AG20443 (cell line): ENCODE data around the gene UGT2B7.
A peak's percentile ranks its signal among the peaks of the same experiment; 100 is the strongest.
"Not testable (repeated sequence)": the region's sequence is repeated elsewhere in the genome, so short reads cannot be mapped to it uniquely, and the experiment has no call there.

Experiments
- DNase-seq: peaks from one replicate; pipeline ENCODE4 v3.0.0; 2012; ENCODE audit warnings: low spot score, mixed read lengths

UGT2B7 gene

DNA sequence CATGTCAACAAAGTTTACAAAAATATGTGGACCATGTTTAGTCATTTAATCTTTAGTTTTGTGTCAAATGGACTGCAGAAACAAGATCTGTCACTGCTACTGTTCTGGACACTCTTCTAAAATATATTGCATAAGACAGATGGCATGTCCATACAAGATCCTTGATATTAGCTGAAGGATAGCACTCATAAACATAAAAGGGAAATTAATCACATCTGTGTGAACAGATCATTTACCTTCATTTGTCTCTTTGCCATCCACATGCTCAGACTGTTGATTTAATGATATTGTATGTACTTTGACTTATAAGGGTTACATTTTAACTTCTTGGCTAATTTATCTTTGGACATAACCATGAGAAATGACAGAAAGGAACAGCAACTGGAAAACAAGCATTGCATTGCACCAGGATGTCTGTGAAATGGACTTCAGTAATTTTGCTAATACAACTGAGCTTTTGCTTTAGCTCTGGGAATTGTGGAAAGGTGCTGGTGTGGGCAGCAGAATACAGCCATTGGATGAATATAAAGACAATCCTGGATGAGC lies at the start of gene UGT2B7:
TSS of gene UGT2B7 (plus strand) at position 364 of the 546 bp plus-strand sequence. CDS start at position 411, 47 bp downstream.
- DNase-seq, result no peak

DNA sequence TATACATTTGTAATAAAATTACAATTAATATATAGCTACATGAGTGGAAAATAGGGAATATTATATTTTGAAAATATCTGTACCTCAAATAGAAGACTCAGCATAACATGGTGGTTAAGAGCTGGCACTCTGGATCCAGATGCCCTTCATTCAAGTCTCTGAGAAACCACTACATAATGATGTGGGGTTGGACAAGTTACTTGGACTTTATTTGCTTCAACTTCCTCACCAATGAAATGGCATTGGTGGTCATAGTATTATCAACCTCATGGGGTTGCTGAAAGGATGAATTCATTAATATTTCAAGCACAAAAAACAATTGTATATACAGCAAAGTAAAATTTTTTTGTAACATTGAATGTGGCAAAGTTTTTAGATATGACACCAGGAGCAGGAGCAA lies 46.4 kb upstream of the UGT2B7 start:
- no peak for DNase-seq

DNA sequence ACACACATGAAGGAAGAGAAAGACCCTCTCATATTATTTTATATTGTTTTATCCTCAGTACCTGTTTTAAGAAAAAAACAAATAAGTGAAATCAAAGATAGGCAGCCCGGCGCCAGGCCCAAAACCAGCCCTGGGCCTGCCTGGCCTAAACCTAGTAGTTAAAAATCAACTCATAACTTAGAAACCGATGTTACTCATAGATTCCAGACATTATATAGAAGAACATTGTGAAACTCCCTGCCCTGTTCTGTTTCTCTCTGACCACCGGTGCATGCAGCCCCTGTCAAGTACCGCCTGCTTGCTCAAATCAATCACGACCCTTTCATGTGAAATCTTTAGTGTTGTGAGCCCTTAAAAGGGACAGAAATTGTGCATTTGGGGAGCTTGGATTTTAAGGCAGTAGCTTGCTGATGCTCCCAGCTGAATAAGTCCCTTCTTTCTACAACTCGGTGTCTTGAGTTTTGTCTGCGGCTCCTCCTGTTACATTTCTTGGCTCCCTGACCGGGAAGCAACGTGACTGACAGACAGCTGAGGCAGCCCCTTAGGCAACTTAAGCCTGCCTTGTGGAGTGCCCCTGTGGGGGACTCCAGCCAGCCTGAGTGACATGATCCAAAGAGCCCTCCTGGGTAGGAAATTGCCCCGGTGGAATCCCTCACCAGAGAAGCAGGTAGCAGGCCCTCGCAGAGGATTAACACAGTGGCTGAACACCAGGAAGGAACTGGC lies 45.3 kb upstream of the UGT2B7 start:
- not testable (repeated sequence) for DNase-seq

DNA sequence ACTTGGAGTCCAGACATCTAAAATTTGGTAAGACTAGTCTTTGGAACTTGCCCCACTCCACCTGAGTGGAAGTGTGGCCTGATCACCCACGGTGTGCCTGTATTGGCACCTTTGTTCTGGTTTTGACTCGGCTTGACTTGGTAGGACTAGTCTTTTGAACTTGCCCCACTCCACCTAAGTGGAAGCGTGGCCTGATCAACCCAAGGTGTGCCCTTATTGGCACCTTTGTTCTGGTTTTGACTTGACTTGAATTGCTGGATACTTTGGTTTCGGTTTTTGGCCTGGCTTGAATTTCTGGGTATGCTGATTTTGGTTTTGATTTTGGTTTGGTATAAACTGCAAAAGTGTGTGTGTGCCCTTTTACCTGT lies 44.7 kb upstream of the UGT2B7 start:
- DNase-seq, result no peak

DNA sequence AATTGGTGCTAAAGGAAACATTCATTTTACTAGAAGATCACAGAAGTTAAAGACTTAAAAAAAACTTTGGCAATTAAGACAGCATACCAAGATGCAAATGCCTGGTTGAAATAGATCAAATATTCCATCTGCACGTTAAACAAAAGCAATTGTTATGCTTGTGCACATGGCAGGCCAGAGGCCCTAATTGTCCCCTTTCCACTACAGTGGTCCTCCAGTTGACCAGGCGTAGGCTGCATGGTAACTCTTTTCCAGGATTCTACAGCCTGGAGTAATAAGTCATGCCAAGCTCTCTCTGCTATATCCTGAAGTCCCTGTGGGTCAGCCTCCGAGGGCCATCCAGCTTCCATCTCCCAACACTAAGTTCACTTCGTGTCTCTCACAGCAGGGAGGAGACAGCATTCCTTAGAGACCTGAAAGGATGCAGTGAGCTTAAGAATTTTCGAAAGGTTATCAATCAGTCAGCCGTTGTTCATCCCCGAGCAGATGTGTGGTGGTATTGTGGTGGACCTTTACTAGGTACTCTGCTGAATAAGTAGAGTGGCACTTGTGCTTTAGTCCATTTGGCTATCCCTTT lies 42.9 kb upstream of the UGT2B7 start:
- DNase-seq, result not testable (repeated sequence)

DNA sequence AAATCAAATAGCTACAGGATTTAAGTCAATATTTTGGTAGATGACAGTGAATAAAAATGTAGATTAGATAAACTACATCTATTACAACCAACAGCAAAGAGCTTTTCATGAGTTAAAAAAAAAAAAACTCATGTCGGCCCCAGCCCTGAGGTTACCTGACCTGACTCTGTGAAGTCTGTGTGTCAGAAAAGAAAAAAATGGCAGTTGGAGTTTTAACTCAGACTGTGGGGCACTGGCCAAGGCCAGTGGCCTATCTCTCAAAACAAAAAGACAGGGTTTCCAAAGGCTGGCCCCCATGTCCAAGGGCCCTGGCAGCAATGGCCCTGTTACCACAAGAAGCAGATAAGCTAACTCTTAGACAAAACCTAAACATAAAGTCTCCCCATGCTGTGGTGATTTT lies 42.2 kb upstream of the UGT2B7 start:
- DNase-seq, result not testable (repeated sequence)

DNA sequence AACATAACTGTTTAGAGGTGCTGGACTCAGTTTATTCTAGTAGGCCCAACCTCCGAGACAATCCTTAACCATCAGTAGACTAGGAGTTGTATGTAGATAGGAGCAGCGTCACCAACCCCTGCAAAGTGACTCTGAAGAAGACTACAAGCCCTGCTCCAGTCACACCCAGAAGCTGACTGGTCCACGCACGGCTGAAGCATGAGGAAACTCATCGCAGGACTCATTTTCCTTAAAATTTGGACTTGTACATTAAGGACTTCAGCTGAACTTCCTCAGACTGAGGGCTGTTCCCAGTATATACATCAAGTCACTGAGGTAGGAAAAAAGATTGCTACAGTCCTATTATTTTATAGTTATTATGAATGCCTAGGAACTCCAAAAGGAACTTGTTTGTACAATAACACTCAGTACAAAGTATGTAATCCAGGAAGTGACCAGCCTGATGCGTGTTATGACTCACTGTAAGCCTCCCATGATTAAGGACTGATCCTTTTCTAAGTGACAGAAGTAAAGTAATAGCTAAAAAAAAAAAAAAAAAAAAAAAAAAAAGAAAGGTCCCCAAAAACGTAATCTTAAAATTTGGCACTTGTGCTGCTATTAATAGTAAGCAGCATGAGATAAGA lies 41.6 kb upstream of the UGT2B7 start:
- DNase-seq, result peak; percentile 48

DNA sequence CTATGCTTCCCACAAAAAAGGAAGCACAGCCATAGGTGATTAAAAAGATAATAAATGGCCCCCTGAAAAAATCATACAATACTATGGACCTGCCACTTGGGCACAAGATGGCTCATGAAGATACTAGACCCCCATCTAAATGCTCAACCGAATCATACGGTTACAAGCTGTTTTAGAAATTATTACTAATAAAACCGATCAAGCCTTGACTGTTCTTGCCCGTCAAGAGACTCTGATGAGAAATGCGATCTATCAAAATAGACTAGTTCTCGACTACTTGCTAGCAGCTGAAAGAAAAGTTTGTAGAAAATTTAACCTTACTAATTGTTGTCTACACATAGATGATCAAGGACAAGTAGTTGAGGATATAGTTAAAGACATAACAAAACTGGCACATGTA lies 40.1 kb upstream of the UGT2B7 start:
- no peak for DNase-seq

DNA sequence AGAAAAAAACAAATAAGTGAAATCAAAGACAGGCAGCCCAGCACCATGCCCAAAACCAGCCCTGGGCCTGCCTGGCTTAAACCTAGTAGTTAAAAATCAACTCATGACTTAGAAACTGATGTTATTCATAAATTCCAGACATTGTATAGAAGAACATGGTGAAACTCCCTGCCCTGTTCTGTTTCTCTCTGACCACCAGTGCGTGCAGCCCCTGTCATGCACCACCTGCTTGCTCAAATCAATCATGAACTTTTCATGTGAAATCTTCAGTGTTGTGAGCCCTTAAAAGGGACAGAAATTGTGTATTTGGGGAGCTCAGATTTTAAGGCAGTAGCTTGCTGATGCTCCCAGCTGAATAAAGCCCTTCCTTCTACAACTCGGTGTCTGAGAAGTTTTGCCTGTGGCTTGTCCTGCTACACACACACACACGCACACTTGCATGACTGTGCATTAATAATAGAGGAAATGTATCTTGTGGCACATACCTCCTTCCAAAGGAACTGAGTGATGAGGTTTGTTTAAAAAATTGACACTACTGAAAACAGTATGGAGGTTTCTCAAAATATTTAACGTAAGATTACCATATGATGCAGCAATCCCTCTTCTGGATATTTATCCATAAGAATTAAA lies 39.2 kb upstream of the UGT2B7 start:
- no peak for DNase-seq

DNA sequence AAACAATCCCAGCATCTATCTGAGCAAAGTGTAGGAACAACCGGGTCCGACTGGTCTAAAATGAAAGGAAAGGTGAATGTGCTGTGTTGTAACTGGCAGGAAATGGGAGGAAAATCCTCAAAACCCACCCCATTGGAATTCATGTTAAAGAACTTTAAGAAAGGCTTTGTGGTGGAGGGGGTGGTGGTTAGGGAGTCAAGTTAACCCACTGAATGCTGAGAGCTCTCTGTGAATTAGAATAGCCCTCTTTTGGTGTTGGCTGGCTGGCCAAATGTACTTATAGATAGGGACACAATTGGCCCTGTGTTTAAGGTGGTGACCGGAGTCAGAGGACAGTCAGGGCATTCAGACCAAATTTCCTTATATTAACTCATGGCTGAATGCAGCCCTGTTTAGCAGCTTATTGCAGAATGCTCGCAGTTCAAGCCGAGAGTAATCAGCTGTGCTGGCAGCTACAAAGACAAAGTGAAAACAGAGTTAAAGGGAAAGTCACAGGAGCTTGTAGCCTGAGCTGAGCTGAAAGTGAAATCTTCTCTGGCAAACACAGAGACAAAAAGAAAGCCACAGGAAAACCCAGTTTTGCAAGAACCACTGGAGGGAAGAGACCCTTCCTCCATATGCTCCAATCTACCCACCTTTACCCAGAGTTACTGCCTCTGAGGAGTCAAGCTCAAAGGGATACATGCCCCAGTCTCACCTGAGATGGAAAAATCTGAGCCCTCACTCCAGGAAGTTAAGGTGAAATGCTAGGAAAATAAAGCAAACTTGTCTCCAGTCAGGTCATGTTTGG lies 38.5 kb upstream of the UGT2B7 start:
- no peak for DNase-seq

DNA sequence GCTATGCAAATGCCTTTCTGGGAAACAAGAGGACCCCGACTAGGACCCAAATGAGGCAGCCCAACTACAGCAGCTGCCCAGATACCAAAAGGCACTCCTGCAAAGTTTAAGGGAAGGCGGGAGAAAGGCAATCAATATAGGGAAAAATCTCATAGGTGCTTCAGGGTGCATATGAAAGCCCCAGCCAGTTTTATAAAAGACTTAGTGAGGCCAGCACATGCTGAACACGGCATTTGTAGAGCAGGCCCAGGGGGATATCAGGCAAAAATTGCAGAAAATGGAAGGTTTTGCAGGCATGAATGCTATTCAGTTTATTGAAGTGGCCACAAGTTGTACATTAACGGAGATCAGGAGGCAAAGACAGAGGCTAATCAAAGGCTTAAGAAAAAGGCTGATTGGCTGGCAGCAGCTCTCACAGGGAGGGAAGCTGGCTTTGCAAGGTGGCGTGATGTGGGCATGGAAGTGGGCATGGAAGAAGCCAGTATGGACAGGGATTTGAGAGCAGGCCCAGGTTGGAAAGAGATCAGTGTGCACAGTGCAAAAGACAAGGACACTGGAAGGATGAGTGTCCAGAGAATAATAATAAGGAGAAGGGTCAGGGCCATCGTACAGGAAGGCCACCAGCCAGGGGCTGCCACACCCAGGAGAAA lies 37.7 kb upstream of the UGT2B7 start:
- no peak for DNase-seq

DNA sequence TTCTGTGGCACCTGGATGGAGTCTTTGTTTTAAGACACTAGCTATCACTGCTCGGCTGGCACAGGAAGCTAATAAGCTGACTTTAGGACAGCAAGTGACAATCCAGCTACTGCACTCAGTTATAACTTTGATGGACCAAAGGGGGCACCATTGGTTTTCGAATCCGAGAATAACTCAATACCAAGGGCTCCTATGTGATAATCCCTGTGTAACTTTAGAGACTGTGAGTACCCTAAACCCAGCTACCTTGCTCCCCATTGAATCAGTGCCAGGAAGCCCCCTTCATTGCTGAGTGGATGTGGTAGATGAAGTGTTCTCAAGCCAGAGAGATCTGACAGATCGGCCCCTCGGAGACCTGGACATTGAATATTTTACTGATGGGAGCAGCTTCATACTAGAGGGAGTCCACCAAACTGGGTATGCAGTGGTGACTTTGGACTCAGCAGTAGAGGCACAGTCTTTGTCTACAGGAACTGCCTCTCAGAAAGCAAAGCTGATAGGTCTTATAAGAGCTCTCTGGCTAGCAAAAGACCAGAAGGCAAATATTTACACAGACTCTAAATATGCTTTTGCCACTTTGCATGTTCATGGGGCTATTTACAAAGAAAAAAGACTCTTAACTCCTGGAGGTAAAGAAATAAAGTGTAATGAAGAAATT lies 35.5 kb upstream of the UGT2B7 start:
- DNase-seq, result no peak

DNA sequence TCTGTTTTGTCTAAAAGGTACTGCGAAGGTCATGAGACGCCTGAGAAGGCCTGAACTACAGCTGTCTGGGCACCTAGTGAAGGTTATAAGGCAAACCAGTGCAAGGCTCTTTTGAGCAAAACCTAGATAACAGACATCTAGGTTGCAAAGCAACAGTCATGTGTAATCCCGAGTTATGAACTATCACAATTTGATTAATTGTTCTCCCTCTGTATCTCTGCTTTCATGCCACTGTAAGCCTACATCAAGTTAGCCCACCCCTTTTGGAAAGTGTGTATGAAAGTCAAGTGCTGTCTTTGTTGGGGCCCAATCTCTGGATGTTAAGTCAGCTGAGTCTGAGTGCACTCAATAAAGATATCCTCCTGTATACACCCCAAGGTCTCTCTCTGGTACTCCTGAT lies 31.9 kb upstream of the UGT2B7 start:
- DNase-seq, result no peak

DNA sequence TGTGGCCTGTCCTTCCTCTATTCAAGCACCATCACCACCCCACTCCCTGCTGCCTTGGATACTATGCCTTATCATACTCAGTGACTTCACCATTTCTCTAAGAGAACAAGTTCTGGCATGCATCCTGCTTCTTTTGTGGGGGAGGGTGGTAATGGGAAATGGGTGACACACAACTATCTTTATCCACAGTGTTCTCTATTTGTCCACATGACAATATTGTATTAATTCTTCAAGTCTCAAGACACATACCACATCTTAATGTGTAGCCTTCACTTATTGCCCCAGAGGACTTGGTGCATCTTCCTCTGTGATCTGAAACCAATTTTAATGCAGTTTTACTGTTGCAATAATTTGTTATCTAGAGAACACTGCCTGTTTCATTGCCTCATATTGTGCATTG lies 29.3 kb upstream of the UGT2B7 start:
- DNase-seq, result no peak

DNA sequence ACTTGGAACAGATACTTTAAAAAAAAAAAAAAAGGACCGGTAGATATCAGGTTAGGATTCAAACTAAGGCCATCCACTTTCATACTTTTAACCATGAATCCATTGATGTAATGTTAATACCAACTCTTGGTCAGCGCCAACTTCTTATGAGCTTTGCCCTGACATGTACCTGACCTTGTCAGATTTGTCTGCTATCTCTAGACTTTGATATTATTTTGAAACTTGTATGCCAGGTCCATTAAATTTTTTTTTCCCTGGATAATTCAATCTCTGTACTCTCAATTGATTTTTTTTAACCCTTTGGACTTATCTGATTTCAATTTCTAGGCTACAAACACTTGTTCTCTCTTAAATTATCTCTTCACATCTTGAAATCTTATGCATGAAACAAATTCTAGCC lies 27.2 kb upstream of the UGT2B7 start:
- DNase-seq, result no peak

DNA sequence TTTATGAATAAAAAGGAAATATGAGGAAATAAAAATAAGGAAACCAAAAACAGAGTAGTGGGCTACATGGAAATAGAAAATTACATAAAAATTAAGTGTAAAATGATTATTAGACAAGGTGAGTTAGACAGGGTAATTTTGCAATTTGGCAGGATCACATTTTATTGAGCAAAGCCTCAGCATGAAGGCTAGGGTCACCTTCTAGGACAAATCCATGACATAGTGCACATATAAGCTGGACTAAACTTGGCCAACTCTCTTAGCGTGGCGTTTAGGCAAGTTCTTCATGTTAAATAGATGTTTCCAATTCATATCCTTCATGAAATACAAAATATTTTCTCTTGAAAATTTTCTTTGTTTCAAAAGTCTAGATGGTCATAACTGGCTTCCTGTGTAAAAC lies 25.7 kb upstream of the UGT2B7 start:
- no peak for DNase-seq

DNA sequence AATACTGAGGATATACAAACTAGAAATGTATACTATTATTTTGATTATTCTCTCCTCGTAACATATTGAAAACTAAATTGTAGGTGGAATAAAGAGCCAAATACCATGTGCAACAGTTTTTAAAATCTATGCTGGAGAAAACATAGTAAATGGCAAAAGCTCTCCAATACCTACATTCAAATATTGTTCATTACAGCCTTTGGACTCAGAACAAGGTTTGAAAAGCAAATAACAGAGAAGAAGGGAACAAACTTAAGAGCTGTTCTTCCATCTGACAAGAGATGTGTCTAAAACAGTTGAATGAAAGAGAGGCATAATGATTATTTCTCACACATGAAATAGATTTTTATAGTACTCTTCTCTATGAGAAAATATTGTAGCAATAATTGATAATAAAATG lies 25.0 kb upstream of the UGT2B7 start:
- DNase-seq, result no peak

DNA sequence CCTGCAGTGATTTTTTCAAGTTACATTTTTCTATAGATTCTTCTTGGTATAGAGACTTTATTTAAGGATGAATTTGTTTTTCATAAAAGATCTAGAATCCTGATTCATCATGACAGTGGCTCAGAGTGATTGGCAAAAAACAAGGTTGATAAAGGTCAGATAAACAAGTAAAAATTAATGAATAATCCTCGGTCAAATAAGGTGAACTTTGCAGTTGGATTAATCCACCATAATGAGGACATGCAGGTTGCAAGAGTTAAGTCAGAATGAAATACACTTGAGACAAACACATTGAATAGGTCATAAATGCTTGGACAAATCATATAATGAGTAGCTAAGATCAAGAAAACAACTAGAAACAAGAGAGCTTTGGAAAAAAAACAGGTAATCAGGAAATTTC lies 22.9 kb upstream of the UGT2B7 start:
- DNase-seq, result no peak

DNA sequence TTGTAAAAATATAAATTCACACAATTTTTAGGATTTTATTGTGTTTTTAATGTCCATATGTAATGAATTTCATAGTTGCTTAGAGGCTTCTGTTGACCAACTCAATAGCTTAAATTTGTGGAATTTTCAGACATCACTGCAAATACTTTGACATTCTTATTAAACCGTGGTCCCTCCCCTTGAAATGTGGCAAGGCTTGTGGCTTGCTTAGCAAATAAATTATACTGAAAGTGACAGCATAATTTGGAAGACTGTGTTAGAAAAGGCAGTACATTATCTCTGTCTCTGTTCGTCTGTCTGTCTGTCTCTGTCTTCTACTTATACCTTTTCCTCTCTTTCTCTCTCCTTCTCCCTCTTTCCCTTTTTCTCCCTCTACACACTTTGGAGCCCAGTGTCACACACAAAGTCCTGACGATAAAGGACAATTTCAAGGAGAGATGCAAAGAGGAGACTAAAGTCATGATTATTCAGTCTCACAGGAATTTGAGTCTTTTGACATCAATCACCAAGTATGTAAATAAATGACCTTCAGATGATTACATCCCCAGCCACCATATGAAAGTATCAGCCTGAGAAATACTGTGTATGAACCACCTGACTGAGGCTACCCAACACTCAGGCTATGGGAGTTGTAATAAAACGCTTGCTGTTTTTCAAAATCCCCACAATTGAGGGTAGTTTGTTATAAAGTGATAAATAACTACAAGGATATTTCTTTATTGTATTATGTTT lies 21.0 kb upstream of the UGT2B7 start:
- no peak for DNase-seq

DNA sequence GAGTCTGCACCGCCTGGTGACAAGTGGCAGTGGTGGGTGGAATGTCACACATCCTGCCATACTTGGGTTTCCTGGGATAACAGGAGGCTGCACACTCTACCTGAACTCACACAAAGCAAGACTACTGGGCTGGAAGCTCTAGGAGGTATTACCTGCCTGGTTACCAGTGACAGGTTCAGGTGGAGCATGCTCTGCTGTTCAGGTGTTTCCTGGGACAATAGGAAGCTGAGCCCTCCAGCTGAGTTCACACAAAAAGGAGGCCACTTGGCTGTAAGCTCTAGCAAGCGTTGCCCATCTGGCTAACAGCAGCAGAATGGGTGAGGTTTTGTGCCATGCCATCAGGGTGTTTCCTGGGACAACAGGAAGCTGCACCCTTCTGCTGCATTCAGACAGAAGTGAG lies 17.4 kb upstream of the UGT2B7 start:
- DNase-seq, result no peak
